Suppressor macrophage (primary cell): Measurements from ENCODE around the gene CDPF1.

Experiments
- DNase-seq, 4 experiments: peaks; one replicate each; pipeline ENCODE4 v3.0.0-alpha.2; 2020 to 2022
- total RNA-seq, 17 experiments: gene quantifications; one replicate each; lab custom pipeline; 2026; ENCODE audit warnings: mixed read lengths in 6 of 17, inconsistent platforms in 3 of 17; lab: John Stamatoyannopoulos, UW

CDPF1 gene
- total RNA-seq: 0.55 to 6.3 (median 3.5) reads per million in 17 experiments

GRCh38 chr22:46250035-46250782 lies at the start of gene CDPF1:
CDPF1 (minus strand) TSS chr22:46250293; CDS start chr22:46248284, 2,009 bp downstream.
- peak; percentile 95 to 98 (median 96) for DNase-seq

- DNase-seq: no peak
These were observed 49.0 kb upstream of the CDPF1 start for GRCh38 chr22:46299101-46299500.

- DNase-seq: peak in 2 of 4 experiments; percentile 24 to 33
These were observed 47.2 kb upstream of the CDPF1 start for GRCh38 chr22:46297151-46297812.

GRCh38 chr22:46296257-46297150 lies 46.4 kb upstream of the CDPF1 start, which contains the start of gene GTSE1:
GTSE1 (plus strand) TSS chr22:46296870; CDS start chr22:46297401, 531 bp downstream.
- peak; percentile 99 to 100 (median 100) for DNase-seq

GRCh38 chr22:46295277-46295971 lies 45.3 kb upstream of the CDPF1 start:
- DNase-seq: no peak

- no peak for DNase-seq
These were observed 44.7 kb upstream of the CDPF1 start for GRCh38 chr22:46294784-46295183.

GRCh38 chr22:46293577-46294260 lies 43.6 kb upstream of the CDPF1 start:
- peak; percentile 87 to 95 (median 93) for DNase-seq

GRCh38 chr22:46292732-46293131 lies 42.6 kb upstream of the CDPF1 start:
- DNase-seq: peak; percentile 70 to 84 (median 79)

GRCh38 chr22:46292173-46292572 lies 42.1 kb upstream of the CDPF1 start:
- DNase-seq: no peak

- no peak for DNase-seq
These were observed 41.0 kb upstream of the CDPF1 start for GRCh38 chr22:46290843-46291785.

GRCh38 chr22:46290121-46290842 lies 40.2 kb upstream of the CDPF1 start:
- no peak for DNase-seq

GRCh38 chr22:46289244-46289891 lies 39.3 kb upstream of the CDPF1 start:
- DNase-seq: no peak

GRCh38 chr22:46288846-46289243 lies 38.8 kb upstream of the CDPF1 start:
- no peak for DNase-seq

- DNase-seq: peak; percentile 40 to 59 (median 48)
These were observed 38.0 kb upstream of the CDPF1 start for GRCh38 chr22:46287873-46288751.

- DNase-seq: no peak
These were observed 37.1 kb upstream of the CDPF1 start for GRCh38 chr22:46286941-46287872.

GRCh38 chr22:46286006-46286405 lies 35.9 kb upstream of the CDPF1 start:
- DNase-seq: no peak
